HL-60 (cell line): ENCODE measurements around the gene TPK1.

Experiments
- CTCF ChIP-seq: IDR thresholded peaks from one replicate; pipeline ENCODE4 v1.5.1; 2011; ENCODE audit warnings: low read length, control low read depth, inconsistent platforms; ENCODE audit not compliant: insufficient read depth
- TF ChIP-seq, protein P1 (sequence below): IDR thresholded peaks from 2 replicates; pipeline ENCODE4 v1.6.1; 2012; ENCODE audit warnings: low read depth; ENCODE audit not compliant: insufficient replicate concordance

GRCh38 chr7:144404946-144405345 lies 430.9 kb downstream of the TPK1 start:
- TF ChIP-seq, protein P1, sequence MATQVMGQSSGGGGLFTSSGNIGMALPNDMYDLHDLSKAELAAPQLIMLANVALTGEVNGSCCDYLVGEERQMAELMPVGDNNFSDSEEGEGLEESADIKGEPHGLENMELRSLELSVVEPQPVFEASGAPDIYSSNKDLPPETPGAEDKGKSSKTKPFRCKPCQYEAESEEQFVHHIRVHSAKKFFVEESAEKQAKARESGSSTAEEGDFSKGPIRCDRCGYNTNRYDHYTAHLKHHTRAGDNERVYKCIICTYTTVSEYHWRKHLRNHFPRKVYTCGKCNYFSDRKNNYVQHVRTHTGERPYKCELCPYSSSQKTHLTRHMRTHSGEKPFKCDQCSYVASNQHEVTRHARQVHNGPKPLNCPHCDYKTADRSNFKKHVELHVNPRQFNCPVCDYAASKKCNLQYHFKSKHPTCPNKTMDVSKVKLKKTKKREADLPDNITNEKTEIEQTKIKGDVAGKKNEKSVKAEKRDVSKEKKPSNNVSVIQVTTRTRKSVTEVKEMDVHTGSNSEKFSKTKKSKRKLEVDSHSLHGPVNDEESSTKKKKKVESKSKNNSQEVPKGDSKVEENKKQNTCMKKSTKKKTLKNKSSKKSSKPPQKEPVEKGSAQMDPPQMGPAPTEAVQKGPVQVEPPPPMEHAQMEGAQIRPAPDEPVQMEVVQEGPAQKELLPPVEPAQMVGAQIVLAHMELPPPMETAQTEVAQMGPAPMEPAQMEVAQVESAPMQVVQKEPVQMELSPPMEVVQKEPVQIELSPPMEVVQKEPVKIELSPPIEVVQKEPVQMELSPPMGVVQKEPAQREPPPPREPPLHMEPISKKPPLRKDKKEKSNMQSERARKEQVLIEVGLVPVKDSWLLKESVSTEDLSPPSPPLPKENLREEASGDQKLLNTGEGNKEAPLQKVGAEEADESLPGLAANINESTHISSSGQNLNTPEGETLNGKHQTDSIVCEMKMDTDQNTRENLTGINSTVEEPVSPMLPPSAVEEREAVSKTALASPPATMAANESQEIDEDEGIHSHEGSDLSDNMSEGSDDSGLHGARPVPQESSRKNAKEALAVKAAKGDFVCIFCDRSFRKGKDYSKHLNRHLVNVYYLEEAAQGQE = no peak
- no peak for TF ChIP-seq CTCF
